A204.1 (cell line): ENCODE results near the gene FLVCR2.

Source experiments
- FAIRE-seq: peaks from 2 replicates; lab custom pipeline; 2012; peaks lifted over from hg19 to GRCh38; lab: Jason Lieb, UNC

FLVCR2 gene

GRCh38 chr14:75631453-75631831 lies 53.0 kb downstream of the FLVCR2 start:
- no peak for FAIRE-seq

GRCh38 chr14:75634848-75635247 lies 56.4 kb downstream of the FLVCR2 start:
- no peak for FAIRE-seq

GRCh38 chr14:75636100-75636692 lies 57.8 kb downstream of the FLVCR2 start:
- FAIRE-seq: no peak

- FAIRE-seq: no peak
These were observed 62.5 kb downstream of the FLVCR2 start for GRCh38 chr14:75640876-75641275.

GRCh38 chr14:75643985-75644384 lies 65.6 kb downstream of the FLVCR2 start:
- no peak for FAIRE-seq

- FAIRE-seq: no peak
These were observed 66.6 kb downstream of the FLVCR2 start for GRCh38 chr14:75645056-75645455.

- FAIRE-seq: no peak
These were observed 68.3 kb downstream of the FLVCR2 start for GRCh38 chr14:75646762-75647161.

- FAIRE-seq: no peak
These were observed 69.2 kb downstream of the FLVCR2 start for GRCh38 chr14:75647640-75648039.

- FAIRE-seq: no peak
These were observed 69.8 kb downstream of the FLVCR2 start for GRCh38 chr14:75648066-75648838.

- no peak for FAIRE-seq
These were observed 70.9 kb downstream of the FLVCR2 start for GRCh38 chr14:75649337-75649736.

GRCh38 chr14:75649773-75650172 lies 71.4 kb downstream of the FLVCR2 start:
- no peak for FAIRE-seq

- no peak for FAIRE-seq
These were observed 72.0 kb downstream of the FLVCR2 start for GRCh38 chr14:75650253-75651058.

- no peak for FAIRE-seq
These were observed 75.1 kb downstream of the FLVCR2 start for GRCh38 chr14:75653563-75653962.

GRCh38 chr14:75654127-75654732 lies 75.8 kb downstream of the FLVCR2 start:
- peak; percentile 21 for FAIRE-seq

GRCh38 chr14:75655235-75655634 lies 76.8 kb downstream of the FLVCR2 start:
- no peak for FAIRE-seq

- FAIRE-seq: no peak
These were observed 78.9 kb downstream of the FLVCR2 start for GRCh38 chr14:75657331-75657730.

GRCh38 chr14:75658957-75659356 lies 80.5 kb downstream of the FLVCR2 start:
- FAIRE-seq: no peak

GRCh38 chr14:75660238-75660629 lies 81.8 kb downstream of the FLVCR2 start:
- no peak for FAIRE-seq

GRCh38 chr14:75660630-75661498 lies 82.4 kb downstream of the FLVCR2 start, which contains the start of the genes ERG28 and TTLL5:
Gene ERG28, minus strand, starts transcription at chr14:75660876. Its CDS starts 3,374 bp downstream, at chr14:75657502.
Gene TTLL5, plus strand, starts transcription at chr14:75661246. Its CDS starts 1,904 bp downstream, at chr14:75663150.
- peak; percentile 98 for FAIRE-seq

GRCh38 chr14:75661499-75661814 lies 83.0 kb downstream of the FLVCR2 start:
- FAIRE-seq: no peak

GRCh38 chr14:75662966-75663365 lies 84.5 kb downstream of the FLVCR2 start:
- FAIRE-seq: no peak
